GM19043 (cell line): ENCODE results near the gene CCL13.

ENCODE experiments used
- ATAC-seq: cut with Tn5 transposase; IDR thresholded peaks from one replicate; pipeline ENCODE4 v1.9.1; 2021; ENCODE audit warnings: low read depth; ENCODE audit not compliant: unreplicated experiment

The CCL13 gene

GRCh38 chr17:34383216-34383615 lies 26.9 kb downstream of the CCL13 start:
- ATAC-seq = no peak

DNA sequence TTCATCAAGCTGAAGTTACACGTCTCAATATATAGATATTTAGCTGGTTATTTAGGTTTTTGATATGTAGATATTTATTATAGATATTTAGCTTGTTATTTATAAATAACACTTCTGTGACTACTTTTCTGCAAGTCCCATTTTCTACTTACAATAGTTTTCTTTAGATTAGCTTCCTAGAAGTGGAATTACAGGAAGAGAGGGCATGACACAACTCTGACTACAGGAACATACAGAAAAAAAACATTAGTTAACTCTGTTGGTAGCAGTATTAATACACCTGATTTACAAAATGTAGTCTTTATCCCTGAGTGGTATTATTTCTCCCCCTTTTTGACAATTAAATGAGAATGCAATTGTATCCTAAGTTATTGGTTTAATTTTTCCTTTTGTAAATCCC lies 28.0 kb downstream of the CCL13 start:
- ATAC-seq = no peak

GRCh38 chr17:34384822-34385605 lies 28.7 kb downstream of the CCL13 start:
- ATAC-seq = no peak

- ATAC-seq = no peak
Observed at GRCh38 chr17:34386343-34386696, 30.0 kb downstream of the CCL13 start.

DNA sequence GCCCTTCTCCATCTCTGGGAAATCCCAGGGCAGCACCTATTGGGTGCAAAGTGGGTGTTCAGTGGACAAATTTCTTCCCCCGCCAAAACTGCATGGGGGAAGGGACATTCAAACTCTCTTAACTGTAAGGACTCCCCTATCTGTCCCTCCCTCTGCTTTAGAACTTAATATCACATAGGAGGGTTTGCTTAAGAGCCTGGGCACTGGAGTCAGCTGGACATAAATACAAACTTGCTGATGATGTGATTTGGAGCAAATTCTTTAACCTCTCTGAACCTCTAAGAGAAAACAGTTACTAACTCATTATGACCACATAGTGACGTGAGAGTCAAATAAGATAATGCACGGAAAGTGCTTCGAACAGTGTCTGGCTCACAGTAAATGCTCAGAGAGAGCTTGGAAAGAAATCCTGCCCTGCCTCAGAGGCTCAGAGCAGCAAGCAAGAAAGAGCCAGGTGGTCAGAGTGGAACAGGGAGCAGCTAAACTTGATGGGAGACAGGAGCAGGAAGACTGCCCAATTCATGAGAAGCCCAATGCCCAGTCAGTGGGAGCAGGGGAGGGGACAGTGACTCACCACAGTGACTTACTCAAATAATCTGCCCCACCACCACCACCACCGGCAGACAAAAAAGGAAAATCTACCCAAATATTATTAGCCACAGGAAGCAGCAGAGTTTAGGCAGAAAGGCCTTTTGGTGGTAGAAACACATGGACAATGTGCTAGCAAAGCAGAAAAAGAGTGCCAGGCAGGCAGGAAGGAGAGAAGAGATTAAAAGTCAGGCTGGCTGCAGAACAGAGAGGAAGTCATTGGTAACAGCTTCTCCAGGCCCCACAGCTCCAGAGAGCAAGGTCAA lies 30.6 kb downstream of the CCL13 start:
- no peak for ATAC-seq

DNA sequence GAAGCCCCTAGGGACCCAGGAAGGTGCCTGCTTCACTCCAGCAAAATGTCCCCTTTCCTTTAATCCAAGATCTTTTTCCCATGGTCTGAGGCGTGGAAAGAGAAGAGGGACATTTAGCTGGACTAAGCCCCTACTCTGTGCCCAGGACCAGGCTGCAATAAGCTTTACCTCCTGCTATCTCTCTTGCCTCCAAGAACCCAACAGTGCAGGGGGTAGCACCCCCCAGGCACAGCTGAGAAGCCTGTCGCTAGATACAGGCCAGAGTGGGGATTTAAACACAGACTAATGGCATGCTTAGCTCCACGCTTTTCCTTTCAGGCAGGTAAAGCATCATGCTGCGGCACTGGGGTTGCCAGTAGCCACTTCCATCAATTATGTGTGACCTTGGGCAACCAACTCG lies 31.3 kb downstream of the CCL13 start:
- no peak for ATAC-seq

GRCh38 chr17:34389126-34389750 lies 33.0 kb downstream of the CCL13 start:
- no peak for ATAC-seq

DNA sequence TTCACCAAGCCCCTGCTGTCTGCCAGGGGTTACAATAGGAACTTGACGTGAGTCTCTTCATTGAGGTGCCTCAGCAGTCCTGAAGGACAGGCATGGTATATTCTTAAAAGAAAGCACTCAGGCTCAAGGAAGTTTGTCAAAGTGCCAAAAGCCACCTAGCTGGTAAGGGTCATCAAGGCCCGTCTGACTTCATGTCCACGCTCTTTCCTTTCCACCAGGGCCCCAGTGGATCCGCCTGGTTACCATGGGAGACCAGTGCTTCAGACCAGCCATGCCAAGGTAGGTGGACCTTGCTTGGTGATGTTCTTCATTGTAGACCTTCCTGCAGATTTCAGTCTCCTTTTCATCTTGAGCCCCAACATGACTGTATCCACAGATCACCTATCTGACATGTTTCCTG lies 34.4 kb downstream of the CCL13 start:
- no peak for ATAC-seq

- ATAC-seq = no peak
Observed at GRCh38 chr17:34391241-34391640, 35.0 kb downstream of the CCL13 start.

DNA sequence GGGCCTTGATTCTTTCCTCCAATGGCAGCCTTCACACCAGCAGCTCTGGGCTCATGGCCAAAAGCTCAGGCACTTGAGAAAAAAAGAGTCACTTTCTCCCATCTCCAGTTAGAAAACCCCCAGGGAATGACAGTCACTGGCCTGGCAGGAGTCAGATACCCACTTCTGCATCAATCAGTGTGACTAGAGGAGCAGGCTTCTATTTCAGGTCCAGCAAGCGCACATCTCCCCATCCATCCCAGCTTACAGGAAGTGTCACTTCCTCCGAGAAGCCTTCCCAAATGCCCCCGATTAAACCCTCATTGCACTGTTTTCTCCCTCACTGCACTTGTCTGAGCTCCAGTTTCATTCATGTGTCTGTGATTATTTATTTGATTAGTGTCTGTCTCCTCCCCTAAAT lies 37.1 kb downstream of the CCL13 start:
- no peak for ATAC-seq

DNA sequence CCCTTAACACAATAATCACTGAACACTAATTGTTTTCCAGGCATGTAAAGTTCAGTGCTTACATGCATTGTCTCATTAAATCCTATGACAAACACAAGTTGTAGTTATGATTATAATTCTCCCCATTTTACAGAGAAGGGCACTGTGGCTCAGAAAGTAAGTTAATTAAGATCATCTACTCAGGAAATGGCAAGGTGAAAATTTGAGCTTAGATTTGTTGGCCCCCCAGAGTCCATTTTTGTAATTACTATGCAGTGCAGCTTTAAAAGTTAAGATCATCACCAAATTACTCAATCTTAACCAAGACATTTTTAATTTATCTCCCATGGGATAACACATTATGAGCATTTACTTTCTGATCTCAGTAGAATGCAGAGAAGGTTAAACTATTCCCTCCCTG lies 41.0 kb downstream of the CCL13 start:
- no peak for ATAC-seq

- ATAC-seq = no peak
Observed at GRCh38 chr17:34398990-34399389, 42.7 kb downstream of the CCL13 start.

GRCh38 chr17:34399725-34400124 lies 43.4 kb downstream of the CCL13 start:
- no peak for ATAC-seq

DNA sequence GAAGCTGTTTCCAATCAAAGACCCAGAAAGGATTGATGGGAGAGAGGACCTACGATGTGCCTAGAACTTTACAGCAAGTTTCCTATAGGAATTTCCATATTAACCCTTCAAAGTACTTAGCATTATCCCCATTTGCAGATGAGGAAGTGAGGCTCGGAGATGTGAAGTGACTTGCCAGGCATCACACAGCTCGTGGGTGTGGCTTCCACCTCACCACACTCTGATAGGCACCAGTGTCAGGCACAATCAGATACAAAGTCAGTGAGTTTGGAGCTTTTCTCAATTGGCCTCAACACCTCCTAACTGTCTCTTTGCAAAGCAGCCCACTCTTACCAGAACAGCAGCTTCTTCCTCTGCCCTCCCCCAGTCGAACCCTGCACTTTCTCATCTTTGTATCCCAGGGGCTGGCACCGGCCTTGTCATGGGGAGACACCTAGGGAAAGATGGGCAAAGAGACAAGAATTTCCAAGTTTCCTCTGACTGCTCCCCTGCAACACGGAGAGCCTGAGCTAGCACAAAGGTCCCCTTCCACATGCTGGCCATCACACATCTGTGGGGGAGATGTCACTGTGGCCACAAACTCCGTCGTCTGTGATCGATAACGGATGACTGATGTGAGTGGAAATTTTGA lies 44.1 kb downstream of the CCL13 start:
- no peak for ATAC-seq

DNA sequence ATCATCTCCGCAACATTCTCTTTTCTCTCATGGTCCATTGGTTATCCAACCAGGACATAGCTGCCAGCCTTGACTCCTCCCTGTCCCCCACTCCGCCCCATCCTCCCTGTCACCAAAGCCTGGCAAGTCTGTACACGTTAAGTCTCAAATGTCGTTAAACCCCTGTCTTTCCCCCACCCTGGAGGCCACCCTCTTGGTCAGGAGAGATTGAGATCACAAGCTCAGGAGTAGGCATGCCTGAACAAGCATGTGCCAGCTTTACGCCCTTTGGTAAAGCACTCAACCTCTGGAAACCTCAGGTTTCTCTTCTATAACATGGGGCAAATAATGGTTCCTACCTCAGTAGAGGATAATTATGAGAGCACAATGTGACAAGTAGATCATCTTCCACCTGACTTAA lies 44.9 kb downstream of the CCL13 start:
- no peak for ATAC-seq

DNA sequence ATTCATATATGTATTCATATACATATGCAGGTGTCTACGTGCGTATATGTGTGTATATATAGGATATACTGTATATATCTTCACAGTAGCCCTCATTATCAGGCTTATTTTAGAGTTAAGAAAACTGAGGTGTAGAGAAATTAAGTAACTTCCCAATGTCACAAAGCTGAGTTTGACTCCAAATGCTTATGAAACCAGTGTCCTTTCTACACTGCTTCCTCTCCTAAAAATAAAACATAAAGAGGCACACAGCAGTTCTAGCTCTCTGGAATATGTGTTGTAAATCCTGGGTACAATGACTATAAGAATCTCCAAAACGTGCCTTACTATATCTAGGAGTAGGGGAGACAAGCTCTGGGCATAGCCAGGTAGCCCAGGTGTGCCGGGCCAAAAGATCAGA lies 46.7 kb downstream of the CCL13 start:
- ATAC-seq = no peak

- ATAC-seq = no peak
Observed at GRCh38 chr17:34406226-34406625, 49.9 kb downstream of the CCL13 start.
